Gastrocnemius medialis (tissue), 4 donors: ENCODE measurements around the gene RBKS. TPM values are rescaled to one million over a fixed set of nuclear protein-coding genes. Genes with fewer than 3 reads are reported as not detected.

Source experiments
- ATAC-seq, 2 donors: fragments of 150-250 bp; one replicate each; pipeline ENCODE4 v1.9.1; 2016
- DNase-seq, 2 donors: peaks; one replicate each; pipeline ENCODE4 v3.0.0-alpha.2; 2019
- H3K27ac ChIP-seq, 4 donors: fragments of 200-600 bp; sonication (generic); 1 replicate in 1 of 4; 2 replicates in 3 of 4; pipeline ENCODE4 v1.5.1; 2016 to 2018; ENCODE audit warnings: mild to moderate bottlenecking in 2 of 4, moderate library complexity in 1 of 4
- H3K27me3 ChIP-seq, 3 donors: fragments of 200-600 bp; sonication (generic) in 2 of 3; 1 replicate in 1 of 3; 2 replicates in 2 of 3; pipeline versions ENCODE4 v1.5.1 to v1.6.0; 2016 to 2019; ENCODE audit warnings: mild to moderate bottlenecking in 1 of 3, moderate library complexity in 1 of 3
- H3K36me3 ChIP-seq, 2 donors: fragments of 200-600 bp; sonication (generic) in 1 of 2; one replicate each; pipeline ENCODE4 v1.5.1; 2017 to 2018
- H3K4me1 ChIP-seq, 2 donors: fragments of 200-600 bp; sonication (generic) in 1 of 2; one replicate each; pipeline ENCODE4 v1.5.1; 2016 to 2017; ENCODE audit warnings: mild to moderate bottlenecking in 2 of 2
- H3K4me3 ChIP-seq, 4 donors: fragments of 200-600 bp; sonication (generic) in 3 of 4; 1 replicate in 1 of 4; 2 replicates in 3 of 4; pipeline ENCODE4 v1.5.1; 2016 to 2019; ENCODE audit warnings: mild to moderate bottlenecking in 2 of 4
- H3K9me3 ChIP-seq, 3 donors: fragments of 200-600 bp; sonication (generic) in 2 of 3; 1 replicate in 1 of 3; 2 replicates in 2 of 3; pipeline ENCODE4 v1.5.1; 2016 to 2019
- POLR2A ChIP-seq, 2 donors: fragments of 450-650 bp; IDR thresholded peaks; one replicate each; pipeline ENCODE4 v1.6.1; 2017; ENCODE audit warnings: antibody characterized with exemption in 2 of 2, mild to moderate bottlenecking in 2 of 2, moderate library complexity in 2 of 2
- in situ Hi-C, 4 donors: fragments of 200-750 bp; cut with MboI; loops; one replicate each; pipeline versions ENCODE4 v1.15.0 to v1.8.0; 2017; ENCODE audit warnings: low sequenced_read_pairs in 4 of 4
- intact Hi-C: fragments of 100-400 bp; cut with DNase I; formaldehyde crosslinking; loops from one replicate; pipeline ENCODE4 v1.15.1; 2023; ENCODE audit warnings: low total_unique reads
- total RNA-seq, 4 donors: library from RNA; depleted of rRNA; stranded (reverse); fragments of >200 nt; gene quantifications; one replicate each; pipeline versions ENCODE4 v1.1.0 to v1.2.3, GENCODE V29; 2016
- TF ChIP-seq, protein P1 (sequence below), 5 experiments: fragments of 450-650 bp in 3 of 5; fragments of 200-600 bp in 2 of 5; sonication (generic) in 2 of 5; IDR thresholded peaks in 4 of 5; conservative IDR thresholded peaks in 1 of 5; 1 replicate in 4 of 5; 2 replicates in 1 of 5; pipeline ENCODE4 v1.5.1; 2016 to 2019; ENCODE audit warnings: antibody characterized with exemption in 5 of 5, mild to moderate bottlenecking in 3 of 5, moderate library complexity in 3 of 5

RBKS gene
- total RNA-seq, 4 donors from 2014 or later: 0.41 to 5.4 (median 3.0) TPM

GRCh38 chr2:27831279-27832050, 58.7 kb downstream of the RBKS start:
- TF ChIP-seq POLR2A (IDR thresholded peaks at IDR 0.05): no peak
- TF ChIP-seq, protein P1, sequence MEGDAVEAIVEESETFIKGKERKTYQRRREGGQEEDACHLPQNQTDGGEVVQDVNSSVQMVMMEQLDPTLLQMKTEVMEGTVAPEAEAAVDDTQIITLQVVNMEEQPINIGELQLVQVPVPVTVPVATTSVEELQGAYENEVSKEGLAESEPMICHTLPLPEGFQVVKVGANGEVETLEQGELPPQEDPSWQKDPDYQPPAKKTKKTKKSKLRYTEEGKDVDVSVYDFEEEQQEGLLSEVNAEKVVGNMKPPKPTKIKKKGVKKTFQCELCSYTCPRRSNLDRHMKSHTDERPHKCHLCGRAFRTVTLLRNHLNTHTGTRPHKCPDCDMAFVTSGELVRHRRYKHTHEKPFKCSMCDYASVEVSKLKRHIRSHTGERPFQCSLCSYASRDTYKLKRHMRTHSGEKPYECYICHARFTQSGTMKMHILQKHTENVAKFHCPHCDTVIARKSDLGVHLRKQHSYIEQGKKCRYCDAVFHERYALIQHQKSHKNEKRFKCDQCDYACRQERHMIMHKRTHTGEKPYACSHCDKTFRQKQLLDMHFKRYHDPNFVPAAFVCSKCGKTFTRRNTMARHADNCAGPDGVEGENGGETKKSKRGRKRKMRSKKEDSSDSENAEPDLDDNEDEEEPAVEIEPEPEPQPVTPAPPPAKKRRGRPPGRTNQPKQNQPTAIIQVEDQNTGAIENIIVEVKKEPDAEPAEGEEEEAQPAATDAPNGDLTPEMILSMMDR (IDR thresholded peaks at IDR 0.05 in 4 of 5, conservative IDR thresholded peaks at IDR 0.05 in 1 of 5): no peak
- Histone ChIP-seq H3K27ac (no peak overlapping the region), H3K4me3 (no peak overlapping the region), H3K4me1 (no peaks in the 10 kb centered on the region), H3K36me3 (no peaks in the 10 kb centered on the region), H3K9me3 (no peaks in the 10 kb centered on the region), H3K27me3 (no peaks in the 10 kb centered on the region)
- intact Hi-C loops: no loop called here
- in situ Hi-C loops: no loop called here
- ATAC-seq (no peak), DNase-seq (no peak)

GRCh38 chr2:27830656-27831055, 59.5 kb downstream of the RBKS start:
- intact Hi-C loops: no loop called here
- DNase-seq: no peak
- no peaks in the 10 kb centered on the region for H3K27me3 ChIP-seq
- no peak overlapping the region for H3K27ac ChIP-seq
- ATAC-seq: no peak
- in situ Hi-C loops: no loop called here
- no peaks in the 10 kb centered on the region for H3K4me1 ChIP-seq
- no peak for TF ChIP-seq POLR2A (IDR thresholded peaks at IDR 0.05)
- TF ChIP-seq, protein P1 (IDR thresholded peaks at IDR 0.05 in 4 of 5, conservative IDR thresholded peaks at IDR 0.05 in 1 of 5): no peak
- H3K36me3 ChIP-seq: no peaks in the 10 kb centered on the region
- H3K4me3 ChIP-seq: no peak overlapping the region
- H3K9me3 ChIP-seq: no peaks in the 10 kb centered on the region

GRCh38 chr2:27829791-27830190, 60.4 kb downstream of the RBKS start:
- ATAC-seq (no peak), DNase-seq (no peak)
- H3K27ac ChIP-seq: no peak overlapping the region

GRCh38 chr2:27828305-27828704, 61.9 kb downstream of the RBKS start:
- TF ChIP-seq, protein P1 (IDR thresholded peaks at IDR 0.05 in 4 of 5, conservative IDR thresholded peaks at IDR 0.05 in 1 of 5): no peak
- TF ChIP-seq POLR2A (IDR thresholded peaks at IDR 0.05): no peak
- no peaks in the 10 kb centered on the region for H3K9me3 ChIP-seq
- intact Hi-C loops (no loop called here), in situ Hi-C loops (no loop called here)
- no peak overlapping the region for H3K27ac ChIP-seq
- DNase-seq (no peak), ATAC-seq (no peak)
- no peaks in the 10 kb centered on the region for H3K36me3 ChIP-seq
- no peak overlapping the region for H3K4me3 ChIP-seq
- peaks cover under 1 to 9% of the 10 kb centered on the region in 2 donors for H3K4me1 ChIP-seq
- no peaks in the 10 kb centered on the region for H3K27me3 ChIP-seq

More at GRCh38 chr2:27829791-27830190, 60.4 kb downstream of the RBKS start:
- H3K27me3 ChIP-seq: no peaks in the 10 kb centered on the region
- TF ChIP-seq, protein P1 (IDR thresholded peaks at IDR 0.05 in 4 of 5, conservative IDR thresholded peaks at IDR 0.05 in 1 of 5): no peak
- no peak for TF ChIP-seq POLR2A (IDR thresholded peaks at IDR 0.05)
- H3K9me3 ChIP-seq: no peaks in the 10 kb centered on the region
- H3K4me3 ChIP-seq: no peak overlapping the region
- in situ Hi-C loops (no loop called here), intact Hi-C loops (no loop called here)
- H3K4me1 ChIP-seq: no peaks in the 10 kb centered on the region
- no peaks in the 10 kb centered on the region for H3K36me3 ChIP-seq
